A549 (cell line): ENCODE data around the gene USP17L13.
"Not testable (repeated sequence)": the region's sequence is repeated elsewhere in the genome, so short reads cannot be mapped to it uniquely, and the experiment has no call there.

Source experiments
- BCL3 ChIP-seq: fragments of >200 bp; sonication (Bioruptor Twin); formaldehyde crosslinking; IDR thresholded peaks from 3 replicates; pipeline ENCODE4 v1.6.1; 2016
- CTCF ChIP-seq: fragments of >200 bp; sonication (Bioruptor Twin); formaldehyde crosslinking; IDR thresholded peaks from 3 replicates; pipeline ENCODE4 v1.5.1; 2016
- EP300 ChIP-seq, 2 experiments: fragments of >200 bp; sonication (Bioruptor Twin); formaldehyde crosslinking; IDR thresholded peaks; 2 replicates in 1 of 2; 3 replicates in 1 of 2; pipeline ENCODE4 v1.6.1; 2016 to 2017
- FOSL2 ChIP-seq, 2 experiments: fragments of 450-650 bp in 1 of 2; fragments of >200 bp in 1 of 2; sonication (Bioruptor Twin) in 1 of 2; formaldehyde crosslinking; IDR thresholded peaks; 2 replicates each; pipeline versions ENCODE4 v1.5.0 to v1.6.1; 2016 to 2020; ENCODE audit warnings: mild to moderate bottlenecking in 1 of 2, moderate library complexity in 1 of 2
- JUNB ChIP-seq: fragments of >200 bp; sonication (Bioruptor Twin); formaldehyde crosslinking; IDR thresholded peaks from 2 replicates; pipeline ENCODE4 v1.6.1; 2016
- KDM5A ChIP-seq: fragments of 200-600 bp; sonication (generic); IDR thresholded peaks from 2 replicates; pipeline ENCODE4 v1.6.1; 2016; ENCODE audit warnings: antibody characterized with exemption, mild to moderate bottlenecking
- MAX ChIP-seq: IDR thresholded peaks from 2 replicates; pipeline ENCODE4 v1.6.1; 2012
- TF ChIP-seq, protein P1 (sequence below): fragments of 450-650 bp; IDR thresholded peaks from 2 replicates; pipeline ENCODE4 v1.6.1; 2014; ENCODE audit warnings: antibody characterized with exemption

DNA sequence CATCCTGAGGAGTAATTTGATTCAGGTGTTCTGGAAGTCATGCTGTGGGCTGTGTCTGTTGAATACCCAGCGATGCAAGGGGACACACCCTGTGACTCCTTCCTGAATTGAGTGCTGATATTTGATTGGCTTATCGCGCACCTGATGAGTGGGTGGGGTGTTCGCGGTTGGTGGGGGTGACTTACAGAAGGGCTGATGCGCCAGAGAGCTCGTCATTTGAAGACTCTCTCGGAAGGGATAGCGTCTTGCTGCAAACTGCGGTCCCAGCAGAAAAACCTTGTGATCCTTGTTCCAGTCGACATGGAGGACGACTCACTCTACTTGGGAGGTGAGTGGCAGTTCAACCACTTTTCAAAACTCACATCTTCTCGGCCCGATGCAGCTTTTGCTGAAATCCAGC, 9.6 kb upstream of the USP17L13 start, which contains the start of gene USP17L11:
- not testable (repeated sequence) for TF ChIP-seq CTCF; EP300 (IDR thresholded peaks at IDR 0.05); MAX; BCL3; KDM5A; FOSL2 (IDR thresholded peaks at IDR 0.05); FOSL2 (CRISPR knock-in tag; IDR thresholded peaks at IDR 0.05); JUNB
- TF ChIP-seq, protein P1, sequence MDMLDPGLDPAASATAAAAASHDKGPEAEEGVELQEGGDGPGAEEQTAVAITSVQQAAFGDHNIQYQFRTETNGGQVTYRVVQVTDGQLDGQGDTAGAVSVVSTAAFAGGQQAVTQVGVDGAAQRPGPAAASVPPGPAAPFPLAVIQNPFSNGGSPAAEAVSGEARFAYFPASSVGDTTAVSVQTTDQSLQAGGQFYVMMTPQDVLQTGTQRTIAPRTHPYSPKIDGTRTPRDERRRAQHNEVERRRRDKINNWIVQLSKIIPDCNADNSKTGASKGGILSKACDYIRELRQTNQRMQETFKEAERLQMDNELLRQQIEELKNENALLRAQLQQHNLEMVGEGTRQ: not testable (repeated sequence)
